Naive B cell (primary cell): ENCODE data around the gene XRCC1. TPM values are rescaled to one million over a fixed set of nuclear protein-coding genes. Genes with fewer than 3 reads are reported as not detected.

ENCODE experiments used
- ATAC-seq, 2 donors: fragments of 150-1000 bp; cut with Tn5 transposase; 2 replicates each; pipeline ENCODE4 v1.10.0; 2021; ENCODE audit warnings: low read depth in 2 of 2, mild to moderate bottlenecking in 2 of 2, moderate library complexity in 2 of 2
- DNase-seq: peaks from one replicate; pipeline ENCODE4 v3.0.0; 2022
- H3K27ac Mint-ChIP-seq, 6 donors: one replicate each; pipeline ENCODE4 v1.8.0; 2020 to 2022; ENCODE audit warnings: mild to moderate bottlenecking in 6 of 6, mixed read lengths in 6 of 6, moderate library complexity in 5 of 6, inconsistent platforms in 2 of 6
- H3K27me3 Mint-ChIP-seq, 3 donors: one replicate each; pipeline ENCODE4 v1.8.0; 2021 to 2022; ENCODE audit warnings: mixed read lengths in 3 of 3, mild to moderate bottlenecking in 1 of 3
- H3K36me3 Mint-ChIP-seq, 2 donors: one replicate each; pipeline ENCODE4 v1.8.0; 2020 to 2022; ENCODE audit warnings: mixed read lengths in 2 of 2, inconsistent platforms in 1 of 2, mild to moderate bottlenecking in 1 of 2
- H3K4me1 Mint-ChIP-seq, 3 donors: one replicate each; pipeline ENCODE4 v1.8.0; 2020 to 2022; ENCODE audit warnings: mixed read lengths in 3 of 3, inconsistent platforms in 1 of 3, mild to moderate bottlenecking in 1 of 3, moderate library complexity in 1 of 3
- H3K4me3 Mint-ChIP-seq, 8 donors: one replicate each; pipeline ENCODE4 v1.8.0; 2020 to 2022; ENCODE audit warnings: mild to moderate bottlenecking in 8 of 8, mixed read lengths in 8 of 8, moderate library complexity in 8 of 8, inconsistent platforms in 2 of 8
- H3K9me3 Mint-ChIP-seq, 7 donors: one replicate each; pipeline ENCODE4 v1.8.0; 2020 to 2022; ENCODE audit warnings: mixed read lengths in 7 of 7, mild to moderate bottlenecking in 5 of 7, inconsistent platforms in 2 of 7, moderate library complexity in 1 of 7
- polyA plus RNA-seq, 6 donors: library from polyadenylated mRNA; unstranded; fragments of 300-500 nt; fragmentation: Illumina TruSeq; gene quantifications; one replicate each; pipeline ENCODE4 v1.2.3, GENCODE V29; 2021; ENCODE audit warnings: low read depth in 6 of 6

Gene XRCC1
- polyA plus RNA-seq, 6 donors from 2014 or later, result 24.4 to 32.4 (median 29.6) TPM

DNA sequence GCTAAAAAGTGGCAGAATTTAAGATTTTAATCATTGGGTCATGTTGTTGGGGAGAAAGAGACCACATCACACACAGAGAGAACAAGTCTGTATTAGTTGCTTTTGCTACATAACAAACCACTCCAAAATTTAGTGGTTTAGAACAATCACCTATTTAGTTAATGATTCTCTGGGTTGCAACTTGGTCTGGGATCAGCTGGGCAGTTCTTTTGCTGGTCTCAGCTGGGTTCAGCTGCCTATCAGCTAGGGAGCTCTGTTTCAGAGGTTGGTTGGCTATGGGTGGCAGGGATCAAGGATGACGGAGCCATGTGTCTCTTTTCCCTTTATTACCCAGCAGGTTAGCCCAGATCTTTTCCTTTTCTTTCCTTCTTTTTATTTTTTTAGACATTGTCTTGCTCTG is 9.2 kb upstream of the XRCC1 start:
- no peak for ATAC-seq
- peak overlapping the region; percentile 26 to 62 (median 44) for H3K4me3 Mint-ChIP-seq
- H3K4me1 Mint-ChIP-seq, result peaks cover 36 to 70% (median 52%) of the 10 kb centered on the region in 3 donors
- DNase-seq, result no peak
- H3K9me3 Mint-ChIP-seq, result no peaks in the 10 kb centered on the region
- H3K27ac Mint-ChIP-seq, result peak overlapping the region; percentile 63 to 92 (median 89)
- no peaks in the 10 kb centered on the region for H3K27me3 Mint-ChIP-seq
- H3K36me3 Mint-ChIP-seq, result peaks cover 0 to 8% of the 10 kb centered on the region in 2 donors

GRCh38 chr19:43582495-43582894 is 7.2 kb upstream of the XRCC1 start:
- DNase-seq (no peak), ATAC-seq (no peak)
- H3K4me3 Mint-ChIP-seq, result peak overlapping the region in 2 of 8 donors; percentile 37 to 65
- no peaks in the 10 kb centered on the region for H3K9me3 Mint-ChIP-seq
- no peaks in the 10 kb centered on the region for H3K27me3 Mint-ChIP-seq
- peak overlapping the region in 1 of 6 donors; percentile 7 for H3K27ac Mint-ChIP-seq
- H3K36me3 Mint-ChIP-seq, result peaks cover 0 to 8% of the 10 kb centered on the region in 2 donors
- peaks cover 43 to 70% (median 56%) of the 10 kb centered on the region in 3 donors for H3K4me1 Mint-ChIP-seq

- Mint-ChIP-seq H3K4me3 (peak overlapping the region in 3 of 8 donors; percentile 56 to 71 (median 64)), H3K36me3 (peaks cover 0 to 6% of the 10 kb centered on the region in 2 donors), H3K4me1 (peaks cover 49 to 68% (median 57%) of the 10 kb centered on the region in 3 donors), H3K27me3 (no peaks in the 10 kb centered on the region), H3K27ac (peak overlapping the region in 3 of 6 donors; percentile 27 to 90 (median 75)), H3K9me3 (no peaks in the 10 kb centered on the region)
- DNase-seq (no peak), ATAC-seq (no peak)
Observed at GRCh38 chr19:43581467-43581866, 6.1 kb upstream of the XRCC1 start.

GRCh38 chr19:43578787-43579186 is 3.5 kb upstream of the XRCC1 start:
- H3K27ac Mint-ChIP-seq, result peak overlapping the region in 5 of 6 donors; percentile 29 to 75 (median 65)

DNA sequence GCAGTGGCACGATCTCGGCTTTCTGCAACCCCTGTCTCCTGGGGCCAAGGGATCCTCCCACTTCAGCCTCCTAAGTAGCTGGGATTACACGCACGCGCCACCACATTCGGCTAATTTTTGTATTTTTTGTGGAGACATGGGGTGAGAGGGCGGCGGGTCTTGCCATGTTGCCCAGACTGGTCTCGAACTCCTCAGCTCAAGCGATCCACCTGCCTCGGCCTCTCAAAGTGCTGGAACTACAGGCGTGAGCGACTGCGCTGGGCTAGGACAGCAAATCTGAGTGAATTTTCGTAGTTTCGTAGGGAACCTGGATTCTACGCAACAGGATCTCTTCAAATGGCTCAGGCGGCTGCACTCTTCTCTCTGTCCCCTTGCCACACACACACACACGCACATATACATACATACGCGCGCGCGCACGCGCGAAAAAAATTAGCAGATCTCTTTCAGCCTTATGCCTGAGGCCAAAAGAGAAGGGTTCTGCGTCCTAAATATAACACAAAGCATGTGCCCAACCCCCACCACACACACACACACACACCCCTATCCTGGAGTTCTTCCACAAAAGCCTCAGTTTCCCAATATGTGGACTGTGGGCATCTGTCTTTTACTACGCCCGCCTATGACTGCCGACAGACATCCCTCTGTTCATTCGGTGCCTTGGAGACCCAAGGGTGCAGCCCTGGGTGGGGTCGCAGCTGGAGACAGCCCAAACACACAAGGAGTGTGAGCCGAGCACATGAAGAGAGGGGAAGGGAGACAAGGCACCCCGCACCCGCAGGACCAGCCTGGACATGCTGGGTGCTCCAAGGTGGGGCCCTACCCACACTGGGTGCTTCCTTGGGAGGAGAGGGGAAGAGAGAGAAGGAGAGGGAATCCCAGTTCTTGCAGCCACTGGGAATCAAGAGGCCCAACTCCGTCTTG is 890 bp upstream of the XRCC1 start:
- Mint-ChIP-seq H3K4me1 (peaks cover 46 to 58% (median 47%) of the 10 kb centered on the region in 3 donors), H3K36me3 (peaks cover 0 to 8% of the 10 kb centered on the region in 2 donors)
- peak in 1 of 2 donors; percentile 1 for ATAC-seq

More at GRCh38 chr19:43578787-43579186, 3.5 kb upstream of the XRCC1 start:
- Mint-ChIP-seq H3K9me3 (no peaks in the 10 kb centered on the region), H3K4me1 (peaks cover 42 to 62% (median 47%) of the 10 kb centered on the region in 3 donors), H3K4me3 (peak overlapping the region; percentile 38 to 90 (median 76)), H3K27me3 (no peaks in the 10 kb centered on the region), H3K36me3 (no peaks in the 10 kb centered on the region)
- DNase-seq (no peak), ATAC-seq (no peak)

GRCh38 chr19:43574424-43575155 is 737 bp downstream of the XRCC1 start:
- peaks cover 0 to 8% of the 10 kb centered on the region in 2 donors for H3K36me3 Mint-ChIP-seq
- H3K4me1 Mint-ChIP-seq, result peaks cover 49 to 65% (median 55%) of the 10 kb centered on the region in 3 donors
- no peaks in the 10 kb centered on the region for H3K9me3 Mint-ChIP-seq
- no peak for ATAC-seq
- DNase-seq, result no peak
- no peaks in the 10 kb centered on the region for H3K27me3 Mint-ChIP-seq
- H3K4me3 Mint-ChIP-seq, result peak overlapping the region; percentile 97 to 99 (median 98)
- peak overlapping the region; percentile 97 to 99 (median 98) for H3K27ac Mint-ChIP-seq

More for the DNA sequence above, 890 bp upstream of the XRCC1 start:
- Mint-ChIP-seq H3K27ac (peak overlapping the region; percentile 65 to 99 (median 98)), H3K27me3 (no peaks in the 10 kb centered on the region), H3K4me3 (peak overlapping the region; percentile 61 to 99 (median 82)), H3K9me3 (no peaks in the 10 kb centered on the region)
- no peak for DNase-seq

GRCh38 chr19:43572171-43572588 is 3.1 kb downstream of the XRCC1 start:
- Mint-ChIP-seq H3K9me3 (no peaks in the 10 kb centered on the region), H3K27me3 (no peaks in the 10 kb centered on the region), H3K36me3 (peaks cover 0 to 8% of the 10 kb centered on the region in 2 donors), H3K4me1 (peaks cover 38 to 64% (median 53%) of the 10 kb centered on the region in 3 donors), H3K4me3 (peak overlapping the region in 2 of 8 donors; percentile 6 to 55), H3K27ac (peak overlapping the region in 5 of 6 donors; percentile 39 to 83 (median 80))
- ATAC-seq, result no peak
- no peak for DNase-seq

- peaks cover 3 to 8% of the 10 kb centered on the region in 2 donors for H3K36me3 Mint-ChIP-seq
- peak overlapping the region in 4 of 6 donors; percentile 11 to 88 (median 53) for H3K27ac Mint-ChIP-seq
- H3K9me3 Mint-ChIP-seq, result no peaks in the 10 kb centered on the region
- no peaks in the 10 kb centered on the region for H3K27me3 Mint-ChIP-seq
- H3K4me3 Mint-ChIP-seq, result peak overlapping the region in 1 of 8 donors; percentile 77
- DNase-seq (no peak), ATAC-seq (peak in 1 of 2 donors; percentile 43)
- H3K4me1 Mint-ChIP-seq, result peaks cover 29 to 68% (median 47%) of the 10 kb centered on the region in 3 donors
Observed at GRCh38 chr19:43570174-43570791, 5.0 kb downstream of the XRCC1 start.

DNA sequence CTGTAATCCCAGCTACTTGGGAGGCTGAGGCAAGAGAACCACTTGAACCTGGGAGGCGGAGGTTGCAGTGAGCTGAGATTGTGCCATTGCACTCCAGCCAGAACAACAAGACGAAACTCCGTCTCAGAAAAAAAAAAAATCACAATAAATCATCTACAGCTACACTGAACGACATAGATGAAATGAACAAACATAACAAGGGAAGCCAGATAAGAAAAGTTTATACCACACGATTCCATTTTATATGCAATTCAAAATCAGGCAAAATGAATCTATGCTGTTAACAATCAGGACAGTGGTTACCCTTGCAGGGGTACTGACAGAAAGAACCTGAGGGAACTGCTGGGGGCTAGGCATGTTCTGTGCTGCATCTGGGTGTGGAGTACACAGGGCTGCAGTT is 5.7 kb downstream of the XRCC1 start:
- H3K4me3 Mint-ChIP-seq, result peak overlapping the region in 2 of 8 donors; percentile 11 to 77
- DNase-seq (no peak), ATAC-seq (no peak)
- H3K27me3 Mint-ChIP-seq, result no peaks in the 10 kb centered on the region
- peak overlapping the region in 3 of 6 donors; percentile 35 to 66 (median 63) for H3K27ac Mint-ChIP-seq
- H3K9me3 Mint-ChIP-seq, result no peaks in the 10 kb centered on the region
- H3K36me3 Mint-ChIP-seq, result peaks cover 3 to 8% of the 10 kb centered on the region in 2 donors
- H3K4me1 Mint-ChIP-seq, result peaks cover 30 to 68% (median 47%) of the 10 kb centered on the region in 3 donors

GRCh38 chr19:43564800-43565199 is 10.5 kb downstream of the XRCC1 start:
- DNase-seq, result no peak
- H3K4me3 Mint-ChIP-seq, result peak overlapping the region in 6 of 8 donors; percentile 30 to 71 (median 52)
- H3K4me1 Mint-ChIP-seq, result peaks cover 48 to 78% (median 69%) of the 10 kb centered on the region in 3 donors
- no peaks in the 10 kb centered on the region for H3K27me3 Mint-ChIP-seq
- H3K9me3 Mint-ChIP-seq, result peaks cover 0 to 4% (median 0%) of the 10 kb centered on the region in 7 donors
- peaks cover 0 to 3% of the 10 kb centered on the region in 2 donors for H3K36me3 Mint-ChIP-seq
- H3K27ac Mint-ChIP-seq, result peak overlapping the region; percentile 93 to 99 (median 96)
- no peak for ATAC-seq

- Mint-ChIP-seq H3K27me3 (no peaks in the 10 kb centered on the region), H3K36me3 (peaks cover 0 to 3% of the 10 kb centered on the region in 2 donors), H3K4me1 (peaks cover 49 to 75% (median 61%) of the 10 kb centered on the region in 3 donors), H3K4me3 (peak overlapping the region in 4 of 8 donors; percentile 35 to 75 (median 44)), H3K27ac (peak overlapping the region; percentile 93 to 99 (median 96)), H3K9me3 (peaks cover 0 to 4% (median 0%) of the 10 kb centered on the region in 7 donors)
- DNase-seq, result no peak
- ATAC-seq, result no peak
Observed at GRCh38 chr19:43563816-43564457, 11.4 kb downstream of the XRCC1 start.

GRCh38 chr19:43562698-43563241 is 12.6 kb downstream of the XRCC1 start:
- Mint-ChIP-seq H3K4me3 (peak overlapping the region; percentile 53 to 89 (median 79)), H3K27me3 (no peaks in the 10 kb centered on the region), H3K27ac (peak overlapping the region; percentile 93 to 99 (median 96)), H3K4me1 (peaks cover 49 to 75% (median 56%) of the 10 kb centered on the region in 3 donors), H3K9me3 (peaks cover 0 to 4% (median 0%) of the 10 kb centered on the region in 7 donors), H3K36me3 (peaks cover 0 to 3% of the 10 kb centered on the region in 2 donors)
- peak; percentile 89 for DNase-seq
- peak; percentile 89 to 90 for ATAC-seq
